ENCODE data around the gene SMAD3. TPM values are rescaled to one million over a fixed set of nuclear protein-coding genes. Genes with fewer than 3 reads are reported as not detected.

The SMAD3 gene
- total and polyA plus RNA-seq, 10 of the 15 experiments (the other 5 are each of a cell fraction or from before 2014, with no cell fraction given): 5.6 to 43.2 (median 16.0) TPM

DNA sequence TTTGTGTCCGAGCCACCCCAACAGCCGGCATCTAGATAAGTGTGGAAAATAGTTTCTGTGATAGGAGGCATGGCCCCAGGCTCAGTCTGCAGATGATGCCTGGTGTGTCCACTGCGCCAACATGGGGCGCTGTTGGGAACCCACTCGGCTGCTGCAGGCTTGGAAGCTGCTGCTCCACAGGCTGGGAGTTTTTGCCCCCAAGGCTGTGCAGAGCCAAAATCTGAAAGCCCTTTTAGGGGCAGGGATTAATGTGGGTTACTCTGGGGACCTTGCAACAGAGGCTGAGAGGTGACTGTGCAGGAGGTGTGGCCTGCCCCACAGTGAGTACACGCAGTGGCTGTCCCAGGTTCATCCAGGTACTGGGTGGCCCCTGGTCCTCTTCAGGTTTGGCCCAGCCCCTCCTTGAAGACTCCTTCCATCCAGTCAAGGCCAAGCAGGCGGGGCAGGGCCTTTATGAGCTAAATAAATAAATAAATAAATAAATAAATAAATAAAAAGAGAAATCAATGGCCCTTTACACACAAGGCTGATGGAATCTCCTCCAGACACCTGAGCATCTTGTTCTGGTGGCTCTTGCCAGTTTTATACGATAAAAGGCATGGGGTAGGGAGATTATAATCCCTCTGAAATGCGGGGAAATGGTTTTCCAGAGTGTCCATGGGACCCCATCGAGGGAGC lies 115.3 kb downstream of the SMAD3 start:
- no peak for FAIRE-seq
- Histone ChIP-seq H3K4me2 (ENCODE audit: control insufficient read depth, insufficient read depth) (no peak overlapping the region), H3K9ac (ENCODE audit: control insufficient read depth, insufficient read depth, low read length) (no peak overlapping the region), H3K79me2 (ENCODE audit: control insufficient read depth, insufficient read depth, low read length) (no peaks in the 10 kb centered on the region), H4K20me1 (ENCODE audit: control insufficient read depth, insufficient read depth) (no peaks in the 10 kb centered on the region), H3K4me3 (no peak overlapping the region), H3K9me3 (replicated peaks; ENCODE audit: control insufficient read depth, insufficient read depth, low read length) (no peaks in the 10 kb centered on the region), H3K27ac (ENCODE audit: control insufficient read depth, insufficient read depth) (no peak overlapping the region), H2AFZ (ENCODE audit: control insufficient read depth, low read depth, low read length) (no peak overlapping the region), H3K4me1 (ENCODE audit: control insufficient read depth, insufficient read depth, low read length) (peaks cover under 1% of the 10 kb centered on the region), H3K27me3 (replicated peaks in 1 of 2; ENCODE audit: control insufficient read depth in 2 of 2, insufficient read depth in 2 of 2, low read length in 1 of 2) (no peaks in the 10 kb centered on the region), H3K36me3 (ENCODE audit: control insufficient read depth in 2 of 2, insufficient read depth in 2 of 2, low read length in 1 of 2) (peaks cover 26 to 36% of the 10 kb centered on the region in 2 experiments)
- no TSS peak for BruUV-seq (replicated peaks)
- no peak for TF ChIP-seq MEF2B (IDR thresholded peaks at IDR 0.05; ENCODE audit: partially characterized antibody, poor library complexity, severe bottlenecking)
- RAD21 ChIA-PET (ENCODE audit: unreplicated experiment): no interaction called here
- intact Hi-C loops (cut with micrococcal nuclease; ENCODE audit: unreplicated experiment) (no loop called here), in situ Hi-C loops (cut with MboI) (no loop called here)
- DNase-seq (ENCODE audit: low read depth, low spot score): no peak
- WGBS (ENCODE audit: insufficient coverage, insufficient replicate concordance, low lambda C conversion rate, missing lambda C conversion rate): 94% methylated on average over 10 of the region's 10 CpGs
- CTCF ChIA-PET: interaction anchor here (1.5 kb wide), 1 partner anchor 234 kb away, joined by 3 read pairs; no protein-coding TSS in a partner anchor
- ATAC-seq: no peak
- SMC1A ChIA-PET (ENCODE audit: uncharacterized antibody, unreplicated experiment): interaction anchor here (0.7 kb wide), 1 partner anchor 142 kb away, joined by 3 read pairs; no protein-coding TSS in a partner anchor
- POLR2A ChIA-PET: no interaction called here

DNA sequence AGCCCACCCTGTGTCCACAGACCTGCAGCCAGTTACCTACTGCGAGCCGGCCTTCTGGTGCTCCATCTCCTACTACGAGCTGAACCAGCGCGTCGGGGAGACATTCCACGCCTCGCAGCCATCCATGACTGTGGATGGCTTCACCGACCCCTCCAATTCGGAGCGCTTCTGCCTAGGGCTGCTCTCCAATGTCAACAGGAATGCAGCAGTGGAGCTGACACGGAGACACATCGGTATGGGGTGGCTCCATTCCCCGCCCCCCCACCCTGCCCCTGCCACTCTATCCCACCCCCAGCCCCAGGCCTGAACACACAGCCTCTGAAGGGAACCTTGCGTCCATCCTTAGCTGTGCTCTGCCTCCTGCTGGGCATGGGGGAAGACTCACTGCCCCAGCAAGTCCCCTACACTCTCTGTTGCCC lies 115.8 kb downstream of the SMAD3 start:
- intact Hi-C loops (cut with micrococcal nuclease; ENCODE audit: unreplicated experiment) (no loop called here), in situ Hi-C loops (cut with MboI) (no loop called here)
- no TSS peak for BruUV-seq (replicated peaks)
- ATAC-seq: peak; percentile 29; the same call in 1 of the 3 replicates
- Histone ChIP-seq H3K4me3 (no peak overlapping the region), H4K20me1 (ENCODE audit: control insufficient read depth, insufficient read depth) (no peaks in the 10 kb centered on the region), H2AFZ (ENCODE audit: control insufficient read depth, low read depth, low read length) (no peak overlapping the region), H3K27ac (ENCODE audit: control insufficient read depth, insufficient read depth) (no peak overlapping the region), H3K36me3 (ENCODE audit: control insufficient read depth in 2 of 2, insufficient read depth in 2 of 2, low read length in 1 of 2) (peaks cover 25 to 35% of the 10 kb centered on the region in 2 experiments), H3K27me3 (replicated peaks in 1 of 2; ENCODE audit: control insufficient read depth in 2 of 2, insufficient read depth in 2 of 2, low read length in 1 of 2) (no peaks in the 10 kb centered on the region), H3K9me3 (replicated peaks; ENCODE audit: control insufficient read depth, insufficient read depth, low read length) (no peaks in the 10 kb centered on the region), H3K9ac (ENCODE audit: control insufficient read depth, insufficient read depth, low read length) (no peak overlapping the region), H3K4me2 (ENCODE audit: control insufficient read depth, insufficient read depth) (no peak overlapping the region), H3K79me2 (ENCODE audit: control insufficient read depth, insufficient read depth, low read length) (no peaks in the 10 kb centered on the region), H3K4me1 (ENCODE audit: control insufficient read depth, insufficient read depth, low read length) (no peaks in the 10 kb centered on the region; the same call in 1 of the 2 replicates)
- ChIA-PET RAD21 (ENCODE audit: unreplicated experiment) (no interaction called here), CTCF (interaction anchor here (0.8 to 1.0 kb wide), 2 partner anchors 115 to 252 kb away, joined by 3 to 4 read pairs; partner anchors contain the start of gene SMAD3), POLR2A (no interaction called here), SMC1A (ENCODE audit: uncharacterized antibody, unreplicated experiment) (no interaction called here)
- WGBS (ENCODE audit: insufficient coverage, insufficient replicate concordance, low lambda C conversion rate, missing lambda C conversion rate): 98% methylated on average over 15 of the region's 15 CpGs
- FAIRE-seq: no peak
- no peak for DNase-seq (ENCODE audit: low read depth, low spot score)
- peak; percentile 44 for TF ChIP-seq RAD21 (IDR thresholded peaks at IDR 0.05; ENCODE audit: insufficient read depth, low read depth, low read length)
- TF ChIP-seq SMC3 (IDR thresholded peaks at IDR 0.05; ENCODE audit: borderline replicate concordance, low read length): 0 out of 2 replicates have a peak, but pooled peaks have one; percentile 17
- TF ChIP-seq, protein P1, sequence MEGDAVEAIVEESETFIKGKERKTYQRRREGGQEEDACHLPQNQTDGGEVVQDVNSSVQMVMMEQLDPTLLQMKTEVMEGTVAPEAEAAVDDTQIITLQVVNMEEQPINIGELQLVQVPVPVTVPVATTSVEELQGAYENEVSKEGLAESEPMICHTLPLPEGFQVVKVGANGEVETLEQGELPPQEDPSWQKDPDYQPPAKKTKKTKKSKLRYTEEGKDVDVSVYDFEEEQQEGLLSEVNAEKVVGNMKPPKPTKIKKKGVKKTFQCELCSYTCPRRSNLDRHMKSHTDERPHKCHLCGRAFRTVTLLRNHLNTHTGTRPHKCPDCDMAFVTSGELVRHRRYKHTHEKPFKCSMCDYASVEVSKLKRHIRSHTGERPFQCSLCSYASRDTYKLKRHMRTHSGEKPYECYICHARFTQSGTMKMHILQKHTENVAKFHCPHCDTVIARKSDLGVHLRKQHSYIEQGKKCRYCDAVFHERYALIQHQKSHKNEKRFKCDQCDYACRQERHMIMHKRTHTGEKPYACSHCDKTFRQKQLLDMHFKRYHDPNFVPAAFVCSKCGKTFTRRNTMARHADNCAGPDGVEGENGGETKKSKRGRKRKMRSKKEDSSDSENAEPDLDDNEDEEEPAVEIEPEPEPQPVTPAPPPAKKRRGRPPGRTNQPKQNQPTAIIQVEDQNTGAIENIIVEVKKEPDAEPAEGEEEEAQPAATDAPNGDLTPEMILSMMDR (IDR thresholded peaks at IDR 0.05 in 2 of 3, conservative IDR thresholded peaks at IDR 0.05 in 1 of 3; ENCODE audit: control insufficient read depth in 2 of 3, extremely low read depth in 1 of 3, insufficient read depth in 1 of 3, low read depth in 3 of 3, low read length in 3 of 3): peak in 2 of 3 experiments; percentile 6 to 33; a peak in 1 of 6 replicates
- TF ChIP-seq BACH1 (IDR thresholded peaks at IDR 0.05; ENCODE audit: borderline replicate concordance): no peak
- peak; percentile 41; the same call in 1 of the 2 replicates for TF ChIP-seq POLR2A (IDR thresholded peaks at IDR 0.05; ENCODE audit: low read depth, low read length)
